Activated B cell treated with CpG ODN at 0.5 μM for 24 hours (primary cell): ENCODE measurements around the gene RSPO3. TPM values are rescaled to one million over a fixed set of nuclear protein-coding genes. Genes with fewer than 3 reads are reported as not detected.

Experiments
- ATAC-seq: fragments of 200-7000 bp; cut with Tn5 transposase; one replicate; pipeline ENCODE4 v1.10.0; 2021; ENCODE audit warnings: low read depth, mild to moderate bottlenecking, moderate library complexity
- CTCF ChIA-PET: fragments of 350-600 bp; sonication (Branson Sonifier 250); formaldehyde crosslinking; loops from one replicate; lab custom pipeline; 2021; ENCODE audit warnings: antibody characterized with exemption; lab: Charles Lee
- POLR2A ChIA-PET: fragments of 350-600 bp; sonication (Branson Sonifier 250); formaldehyde crosslinking; loops from one replicate; lab custom pipeline; 2021; ENCODE audit warnings: antibody characterized with exemption; lab: Charles Lee
- DNase-seq: peaks from one replicate; pipeline ENCODE4 v3.0.0; 2022
- H3K27ac Mint-ChIP-seq: one replicate; pipeline ENCODE4 v1.8.0; 2020; ENCODE audit warnings: mixed read lengths
- H3K27me3 Mint-ChIP-seq: one replicate; pipeline ENCODE4 v1.8.0; 2021; ENCODE audit warnings: mixed read lengths
- H3K36me3 Mint-ChIP-seq: one replicate; pipeline ENCODE4 v1.8.0; 2021; ENCODE audit warnings: low read depth, mixed read lengths
- H3K4me1 Mint-ChIP-seq: one replicate; pipeline ENCODE4 v1.8.0; 2021; ENCODE audit warnings: mixed read lengths
- H3K4me3 Mint-ChIP-seq: one replicate; pipeline ENCODE4 v1.8.0; 2020; ENCODE audit warnings: mild to moderate bottlenecking, mixed read lengths
- H3K9me3 Mint-ChIP-seq: one replicate; pipeline ENCODE4 v1.8.0; 2020; ENCODE audit warnings: mixed read lengths
- CTCF ChIP-seq: fragments of 200-600 bp; IDR thresholded peaks from one replicate; pipeline ENCODE4 v1.8.0; 2022; ENCODE audit warnings: antibody characterized with exemption, mild to moderate bottlenecking
- intact Hi-C: fragments of 100-400 bp; cut with micrococcal nuclease; formaldehyde crosslinking; loops from one replicate; pipeline ENCODE4 v1.15.1; 2024
- total RNA-seq: library from RNA; stranded (reverse); gene quantifications from 2 replicates; pipeline ENCODE4 v1.2.3, GENCODE V29; 2022

RSPO3 gene
- total RNA-seq, 1 donor from 2014 or later: not detected

- Mint-ChIP-seq H3K4me1 (no peaks in the 10 kb centered on the region), H3K9me3 (no peaks in the 10 kb centered on the region), H3K27me3 (peaks cover 5% of the 10 kb centered on the region), H3K27ac (no peak overlapping the region), H3K4me3 (no peak overlapping the region), H3K36me3 (no peaks in the 10 kb centered on the region)
- DNase-seq (no peak), ATAC-seq (no peak)
- intact Hi-C loops: no loop called here
- ChIA-PET CTCF (no interaction called here), POLR2A (no interaction called here)
- no peak for TF ChIP-seq CTCF
Observed at GRCh38 chr6:127195833-127196232, 77.4 kb downstream of the RSPO3 start.

DNA sequence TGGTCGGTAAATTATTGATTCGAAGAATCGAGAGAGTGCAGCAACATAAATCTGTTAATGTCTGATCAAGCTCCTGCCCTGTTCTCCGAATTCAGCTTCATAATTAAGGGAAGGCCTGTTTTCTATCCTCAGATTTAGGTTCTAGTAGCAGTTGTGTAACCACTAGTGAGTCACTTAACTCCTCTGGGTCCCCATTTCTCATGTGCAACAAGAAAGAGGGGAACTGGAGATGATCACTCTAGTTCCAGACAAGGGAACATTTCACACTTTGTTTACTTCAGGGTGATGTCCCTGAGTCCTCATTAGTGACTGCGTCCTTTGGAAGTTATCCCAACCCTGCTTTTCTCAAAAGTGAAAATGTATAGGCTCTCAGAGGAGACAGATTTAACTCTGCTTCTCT lies 80.1 kb downstream of the RSPO3 start:
- H3K27me3 Mint-ChIP-seq: peaks cover 5% of the 10 kb centered on the region
- DNase-seq: no peak
- H3K9me3 Mint-ChIP-seq: no peaks in the 10 kb centered on the region
- ChIA-PET POLR2A (no interaction called here), CTCF (no interaction called here)
- intact Hi-C loops: no loop called here
- ATAC-seq: no peak
- TF ChIP-seq CTCF: no peak
- no peak overlapping the region for H3K27ac Mint-ChIP-seq
- H3K4me1 Mint-ChIP-seq: no peaks in the 10 kb centered on the region
- no peaks in the 10 kb centered on the region for H3K36me3 Mint-ChIP-seq
- no peak overlapping the region for H3K4me3 Mint-ChIP-seq

DNA sequence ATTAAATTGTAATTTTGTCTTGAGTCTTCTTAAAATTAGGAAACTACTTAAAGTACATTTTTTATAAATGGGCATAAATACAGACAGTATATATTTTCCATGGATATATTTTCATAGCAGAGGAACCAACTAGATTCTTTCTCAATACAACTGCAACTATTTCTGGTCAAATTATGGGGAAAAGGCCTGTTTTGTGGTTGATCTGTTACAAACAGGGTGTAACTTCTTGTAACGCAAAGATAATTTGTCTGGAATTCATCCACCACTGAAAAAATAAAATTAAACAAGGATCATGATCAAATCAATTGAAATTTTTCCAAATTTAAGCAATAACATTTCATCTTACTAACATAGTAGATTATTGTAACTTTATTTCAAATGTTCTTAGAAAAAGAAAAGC lies 81.0 kb downstream of the RSPO3 start:
- Mint-ChIP-seq H3K4me1 (no peaks in the 10 kb centered on the region), H3K9me3 (no peaks in the 10 kb centered on the region), H3K27ac (no peak overlapping the region), H3K27me3 (peaks cover 5% of the 10 kb centered on the region), H3K4me3 (no peak overlapping the region), H3K36me3 (no peaks in the 10 kb centered on the region)
- ChIA-PET POLR2A (no interaction called here), CTCF (no interaction called here)
- no peak for ATAC-seq
- no peak for TF ChIP-seq CTCF
- no peak for DNase-seq
- intact Hi-C loops: no loop called here

- POLR2A ChIA-PET: no interaction called here
- intact Hi-C loops: no loop called here
- H3K27ac Mint-ChIP-seq: no peak overlapping the region
- H3K27me3 Mint-ChIP-seq: peaks cover 5% of the 10 kb centered on the region
- H3K9me3 Mint-ChIP-seq: no peaks in the 10 kb centered on the region
- H3K36me3 Mint-ChIP-seq: no peaks in the 10 kb centered on the region
- H3K4me3 Mint-ChIP-seq: no peak overlapping the region
- no peak for DNase-seq
- no peak for TF ChIP-seq CTCF
- CTCF ChIA-PET: no interaction called here
- no peaks in the 10 kb centered on the region for H3K4me1 Mint-ChIP-seq
- ATAC-seq: no peak
Observed at GRCh38 chr6:127200114-127200513, 81.6 kb downstream of the RSPO3 start.

DNA sequence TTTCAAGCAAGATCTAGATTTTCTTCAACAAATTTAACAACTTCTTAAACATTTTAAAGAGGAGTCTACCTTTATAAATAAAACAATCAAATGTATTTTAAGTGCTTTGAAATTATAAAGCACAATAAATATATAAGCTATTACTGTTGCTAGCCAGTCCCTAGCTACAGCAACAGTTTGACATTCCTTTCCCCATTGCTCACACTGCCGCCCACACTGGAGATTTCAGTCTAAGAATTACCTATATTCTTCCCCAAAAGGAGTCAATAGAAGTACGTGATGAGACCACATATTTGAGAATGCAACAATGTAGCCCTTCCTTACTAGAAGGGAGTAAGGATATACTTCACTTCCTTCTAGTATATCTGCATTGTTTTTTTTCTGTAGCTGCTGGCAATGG lies 82.8 kb downstream of the RSPO3 start:
- H3K27ac Mint-ChIP-seq: no peak overlapping the region
- CTCF ChIA-PET: no interaction called here

More for the DNA sequence above, 82.8 kb downstream of the RSPO3 start:
- POLR2A ChIA-PET: no interaction called here
- no peak for DNase-seq
- ATAC-seq: no peak
- H3K27me3 Mint-ChIP-seq: peaks cover 5% of the 10 kb centered on the region
- no peaks in the 10 kb centered on the region for H3K4me1 Mint-ChIP-seq
- intact Hi-C loops: no loop called here
- H3K4me3 Mint-ChIP-seq: no peak overlapping the region
- no peaks in the 10 kb centered on the region for H3K36me3 Mint-ChIP-seq
- TF ChIP-seq CTCF: no peak
- no peaks in the 10 kb centered on the region for H3K9me3 Mint-ChIP-seq
